ENCODE data around the gene SLC35E1. TPM values are rescaled to one million over a fixed set of nuclear protein-coding genes. Genes with fewer than 3 reads are reported as not detected.
A peak's percentile ranks its signal among the peaks of the same experiment; 100 is the strongest.

The SLC35E1 gene
- total and polyA plus RNA-seq, 2 donors (not counting 3 experiments of a cell fraction or from before 2014, with no cell fraction given), result 36.0 to 37.5 TPM

DNA sequence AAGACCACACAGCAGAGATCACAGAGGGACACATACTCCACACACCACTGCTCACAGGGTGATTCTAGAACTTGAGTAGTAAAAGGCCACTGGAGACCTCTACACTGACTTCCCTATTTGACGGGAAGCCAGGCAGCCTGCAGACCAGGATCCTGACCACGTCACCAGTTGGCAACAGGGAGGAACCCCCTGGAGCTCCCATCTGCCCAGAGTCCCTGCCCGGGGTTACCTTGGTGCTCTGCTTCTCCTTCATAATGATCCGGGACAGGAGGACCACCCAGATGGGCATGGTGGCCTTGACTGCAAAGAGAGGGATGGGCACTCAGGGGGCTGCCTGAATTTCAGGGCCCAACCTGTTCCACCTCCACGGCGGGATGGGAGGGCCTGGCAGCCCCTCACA is 932 bp downstream of the SLC35E1 start:
- CTCF ChIA-PET, result no interaction called here
- intact Hi-C loops (cut with micrococcal nuclease) (no loop called here), dilution Hi-C loops (cut with MboI; ENCODE audit: extremely low pct_ligation_motif_present, low sequenced_read_pairs) (no loop called here)
- DNase-seq (ENCODE audit: low read depth, low spot score) (peak; percentile 21), FAIRE-seq (peak; percentile 54)
- H3K4me2 ChIP-seq (ENCODE audit: insufficient read depth, low read length), result peak overlapping the region; percentile 77
- H4K20me1 ChIP-seq (replicated peaks; ENCODE audit: control insufficient read depth, extremely low read depth, insufficient read depth, low read length), result no peaks in the 10 kb centered on the region
- H3K79me2 ChIP-seq (ENCODE audit: control insufficient read depth, insufficient read depth, low read length), result peaks cover 49% of the 10 kb centered on the region
- peaks cover 5 to 12% of the 10 kb centered on the region in 2 experiments for H3K36me3 ChIP-seq (ENCODE audit: control insufficient read depth in 2 of 2, extremely low read depth in 1 of 2, insufficient read depth in 2 of 2, low read length in 2 of 2)
- peaks cover 21% of the 10 kb centered on the region for H3K4me1 ChIP-seq (ENCODE audit: control insufficient read depth, extremely low read depth, insufficient read depth, low read length)
- H3K4me3 ChIP-seq (replicated peaks in 1 of 3; ENCODE audit: insufficient read depth in 1 of 3, low read depth in 1 of 3, low read length in 3 of 3), result peak overlapping the region; percentile 54 to 73 (median 63)
- TF ChIP-seq MYC (IDR thresholded peaks at IDR 0.05; ENCODE audit: low read depth, low read length) (no peak), JUN (IDR thresholded peaks at IDR 0.05; ENCODE audit: borderline replicate concordance, insufficient read depth, insufficient read length, low read depth) (no peak), POLR2A (IDR thresholded peaks at IDR 0.05; ENCODE audit: low read depth, low read length) (no peak), GATA2 (IDR thresholded peaks at IDR 0.05; ENCODE audit: insufficient read depth, insufficient read length, low read depth, low read length) (no peak), MAX (IDR thresholded peaks at IDR 0.05; ENCODE audit: insufficient read depth, insufficient read length) (no peak), POLR2AphosphoS5 (IDR thresholded peaks at IDR 0.05; ENCODE audit: insufficient read depth, low read depth, low read length) (no peak), EZH2 (IDR thresholded peaks at IDR 0.05; ENCODE audit: borderline replicate concordance, low read depth, low read length, severe bottlenecking) (no peak), FOS (IDR thresholded peaks at IDR 0.05; ENCODE audit: borderline replicate concordance, insufficient read depth, low read length) (no peak)
- TF ChIP-seq, protein P1, sequence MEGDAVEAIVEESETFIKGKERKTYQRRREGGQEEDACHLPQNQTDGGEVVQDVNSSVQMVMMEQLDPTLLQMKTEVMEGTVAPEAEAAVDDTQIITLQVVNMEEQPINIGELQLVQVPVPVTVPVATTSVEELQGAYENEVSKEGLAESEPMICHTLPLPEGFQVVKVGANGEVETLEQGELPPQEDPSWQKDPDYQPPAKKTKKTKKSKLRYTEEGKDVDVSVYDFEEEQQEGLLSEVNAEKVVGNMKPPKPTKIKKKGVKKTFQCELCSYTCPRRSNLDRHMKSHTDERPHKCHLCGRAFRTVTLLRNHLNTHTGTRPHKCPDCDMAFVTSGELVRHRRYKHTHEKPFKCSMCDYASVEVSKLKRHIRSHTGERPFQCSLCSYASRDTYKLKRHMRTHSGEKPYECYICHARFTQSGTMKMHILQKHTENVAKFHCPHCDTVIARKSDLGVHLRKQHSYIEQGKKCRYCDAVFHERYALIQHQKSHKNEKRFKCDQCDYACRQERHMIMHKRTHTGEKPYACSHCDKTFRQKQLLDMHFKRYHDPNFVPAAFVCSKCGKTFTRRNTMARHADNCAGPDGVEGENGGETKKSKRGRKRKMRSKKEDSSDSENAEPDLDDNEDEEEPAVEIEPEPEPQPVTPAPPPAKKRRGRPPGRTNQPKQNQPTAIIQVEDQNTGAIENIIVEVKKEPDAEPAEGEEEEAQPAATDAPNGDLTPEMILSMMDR (IDR thresholded peaks at IDR 0.05; ENCODE audit: extremely low read depth in 1 of 2, insufficient read depth in 1 of 2, low read depth in 1 of 2, low read length in 2 of 2), result no peak
- no peaks in the 10 kb centered on the region for H3K9me1 ChIP-seq (replicated peaks; ENCODE audit: control insufficient read depth, extremely low read depth, insufficient read depth, low read length)
- H3K9me3 ChIP-seq (replicated peaks; ENCODE audit: control insufficient read depth, insufficient read depth, low read length), result no peaks in the 10 kb centered on the region
- H2AFZ ChIP-seq (ENCODE audit: low read depth, low read length), result peak overlapping the region; percentile 48
- BruUV-seq (replicated peaks), result no TSS peak
- peak overlapping the region; percentile 64 for H3K9ac ChIP-seq (replicated peaks; ENCODE audit: extremely low read depth, insufficient read depth, low read length)
- H3K27ac ChIP-seq (ENCODE audit: insufficient read depth, low read depth, low read length), result peak overlapping the region; percentile 73
- POLR2A ChIA-PET, result no interaction called here
- H3K27me3 ChIP-seq (ENCODE audit: control insufficient read depth in 2 of 2, insufficient read depth in 2 of 2, low read length in 2 of 2), result no peaks in the 10 kb centered on the region

All from endothelial cell of umbilical vein (primary cell).